ENCODE measurements around the gene H2BW1. TPM values are rescaled to one million over a fixed set of nuclear protein-coding genes. Genes with fewer than 3 reads are reported as not detected.
"Not testable (repeated sequence)": the region's sequence is repeated elsewhere in the genome, so short reads cannot be mapped to it uniquely, and the experiment has no call there.

H2BW1 gene, protein sequence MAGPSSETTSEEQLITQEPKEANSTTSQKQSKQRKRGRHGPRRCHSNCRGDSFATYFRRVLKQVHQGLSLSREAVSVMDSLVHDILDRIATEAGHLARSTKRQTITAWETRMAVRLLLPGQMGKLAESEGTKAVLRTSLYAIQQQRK
- not detected in 2 replicates for total RNA-seq
- polyA plus RNA-seq (2012), result not detected

- DNase-seq (ENCODE audit: low read depth), result no peak
Measured at GRCh38 chrX:104013606-104014005, at the start of gene H2BW1. Gene H2BW1 (minus strand): TSS chrX:104013708. CDS start chrX:104013576, 132 bp downstream.

DNA sequence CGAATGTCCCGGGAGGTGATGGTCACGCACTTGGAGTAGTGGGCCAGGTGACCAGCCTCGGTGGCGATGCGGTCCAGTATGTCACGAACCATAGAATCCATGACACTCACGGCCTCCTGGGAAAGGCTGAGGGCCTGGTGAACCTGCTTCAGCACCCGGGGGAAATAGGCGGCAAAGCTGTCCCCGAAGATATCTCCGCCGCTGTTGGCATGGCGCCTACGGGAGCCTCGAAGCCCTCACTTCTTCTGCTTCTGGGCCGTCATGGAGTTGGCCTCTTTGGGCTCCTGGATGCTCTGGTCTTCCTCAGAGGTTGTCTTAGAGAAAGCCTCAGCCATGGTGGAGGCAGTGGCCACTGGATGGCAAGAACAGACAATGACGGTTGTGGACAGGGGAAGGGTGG, 49.1 kb upstream of the H2BW1 start:
- DNase-seq (ENCODE audit: low read depth), result not testable (repeated sequence)

GRCh38 chrX:104054956-104055355, 41.4 kb upstream of the H2BW1 start:
- DNase-seq (ENCODE audit: low read depth), result not testable (repeated sequence)

DNA sequence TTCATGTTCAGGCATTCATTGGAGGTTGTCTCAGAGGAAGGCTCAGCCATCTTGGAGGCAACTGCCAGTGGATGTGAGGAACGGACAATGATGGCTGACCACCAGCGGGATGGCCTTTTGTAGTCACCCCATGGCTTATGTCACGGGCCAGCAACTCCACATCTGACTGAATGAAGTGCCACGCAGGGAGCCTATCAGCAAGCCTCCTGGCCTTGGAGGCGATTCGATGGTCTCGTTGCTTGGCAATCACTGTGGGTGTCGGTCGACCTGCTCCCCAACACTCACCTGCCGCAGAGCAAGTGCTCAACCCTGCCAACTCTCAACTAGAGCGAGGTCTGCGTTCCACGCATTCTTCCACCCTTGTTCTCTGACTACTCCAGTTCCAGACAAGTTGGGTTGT, 33.7 kb upstream of the H2BW1 start:
- DNase-seq (ENCODE audit: low read depth), result no peak

DNA sequence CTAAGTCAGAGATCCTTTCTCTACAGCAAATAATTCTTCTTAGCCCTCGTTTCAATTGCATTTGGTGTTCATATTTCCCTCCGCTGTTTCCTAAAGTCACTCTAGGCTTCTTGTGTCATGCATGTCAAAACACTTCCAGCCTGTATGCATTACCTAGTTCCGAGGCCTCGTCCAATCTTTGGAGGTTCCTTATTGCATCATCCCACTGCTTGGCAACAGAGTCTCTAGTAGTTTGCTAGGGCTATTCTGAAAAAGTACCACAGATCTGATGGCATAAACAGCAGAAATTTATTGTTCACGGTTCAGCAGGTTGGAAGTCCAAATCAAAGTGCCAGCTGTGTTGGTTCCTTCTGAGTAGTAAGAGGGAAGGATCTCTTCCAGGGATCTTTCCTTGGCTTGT, 32.1 kb upstream of the H2BW1 start:
- no peak for DNase-seq (ENCODE audit: low read depth)

- DNase-seq (ENCODE audit: low read depth), result no peak
Measured at GRCh38 chrX:104041003-104041402, 27.5 kb upstream of the H2BW1 start.

DNA sequence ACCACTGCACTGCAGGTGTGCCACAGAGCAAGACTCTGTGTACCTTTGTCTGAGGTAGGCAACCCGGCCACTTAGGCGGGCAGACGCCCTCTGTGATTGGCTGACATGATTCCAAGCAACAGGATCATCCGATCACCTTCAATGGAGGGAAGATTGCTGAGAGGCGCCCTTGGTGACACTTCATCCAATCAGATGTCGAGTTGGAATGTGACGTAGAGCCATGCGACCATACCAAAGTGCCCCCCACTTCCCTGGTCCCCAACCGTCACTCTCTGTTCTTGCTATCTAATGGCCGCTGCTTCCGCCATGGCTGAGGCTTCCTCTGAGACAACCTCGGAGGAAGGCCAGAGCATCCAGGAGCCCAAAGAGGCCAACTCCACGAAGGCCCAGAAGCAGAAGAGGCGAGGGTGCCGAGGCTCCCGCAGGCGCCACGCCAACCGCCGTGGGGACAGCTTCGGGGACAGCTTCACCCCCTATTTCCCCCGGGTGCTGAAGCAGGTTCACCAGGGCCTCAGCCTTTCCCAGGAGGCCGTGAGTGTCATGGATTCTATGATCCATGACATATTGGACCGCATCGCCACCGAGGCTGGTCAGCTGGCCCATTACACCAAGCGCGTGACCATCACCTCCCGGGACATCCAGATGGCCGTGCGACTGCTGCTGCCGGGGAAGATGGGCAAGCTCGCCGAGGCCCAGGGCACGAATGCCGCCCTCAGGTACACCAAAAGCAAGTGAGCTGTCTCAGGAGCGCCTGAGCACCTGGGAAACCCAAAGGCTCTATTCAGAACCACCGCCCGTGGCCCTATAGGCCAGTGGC, 26.4 kb upstream of the H2BW1 start, which contains the start of gene H2BW2:
Gene H2BW2, plus strand, starts transcription at position 268 of the 817 bp plus-strand sequence. Its CDS starts 39 bp downstream, at position 307.
- DNase-seq (ENCODE audit: low read depth), result no peak

DNA sequence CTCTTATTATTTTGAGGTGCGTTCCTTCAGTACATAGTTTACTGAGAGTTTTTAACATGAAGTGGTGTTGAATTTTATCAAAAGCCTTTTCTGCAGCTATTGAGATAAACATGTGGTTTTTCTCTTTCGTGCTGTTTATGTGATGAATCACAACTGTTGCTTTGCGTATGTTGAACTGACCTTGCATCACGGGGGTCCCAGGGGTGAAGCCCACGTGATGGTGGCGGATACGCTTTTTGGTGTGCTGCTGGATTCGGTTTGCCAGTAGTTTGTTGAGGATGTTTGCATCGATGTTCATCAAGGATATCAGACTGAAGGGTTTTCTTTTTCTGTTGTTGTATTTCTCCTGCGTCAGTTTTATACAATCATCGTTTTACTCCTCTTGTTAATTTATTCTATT, 4.6 kb upstream of the H2BW1 start:
- no peak for DNase-seq (ENCODE audit: low read depth)

DNA sequence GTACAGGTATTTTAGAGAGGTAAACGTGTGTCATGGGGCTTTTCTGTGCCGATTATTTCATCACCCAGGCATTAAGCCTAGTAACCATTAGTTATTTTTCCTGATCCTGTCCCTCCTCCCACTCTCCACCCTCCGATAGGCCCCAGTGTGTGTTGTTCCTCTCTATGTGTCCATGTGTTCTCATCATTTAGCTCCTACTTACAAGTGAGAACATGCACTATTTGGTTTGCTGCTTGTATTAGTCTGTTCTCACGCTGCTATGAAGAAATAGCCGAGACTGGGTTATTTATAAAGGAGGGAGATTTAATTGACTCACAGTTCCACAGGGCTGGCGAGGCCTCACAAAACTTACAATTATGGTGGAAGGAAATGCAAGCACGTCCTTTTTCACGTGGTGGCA, 2.1 kb upstream of the H2BW1 start:
- DNase-seq (ENCODE audit: low read depth), result not testable (repeated sequence)

GRCh38 chrX:104013158-104013557, 350 bp downstream of the H2BW1 start:
- no peak for DNase-seq (ENCODE audit: low read depth)

DNA sequence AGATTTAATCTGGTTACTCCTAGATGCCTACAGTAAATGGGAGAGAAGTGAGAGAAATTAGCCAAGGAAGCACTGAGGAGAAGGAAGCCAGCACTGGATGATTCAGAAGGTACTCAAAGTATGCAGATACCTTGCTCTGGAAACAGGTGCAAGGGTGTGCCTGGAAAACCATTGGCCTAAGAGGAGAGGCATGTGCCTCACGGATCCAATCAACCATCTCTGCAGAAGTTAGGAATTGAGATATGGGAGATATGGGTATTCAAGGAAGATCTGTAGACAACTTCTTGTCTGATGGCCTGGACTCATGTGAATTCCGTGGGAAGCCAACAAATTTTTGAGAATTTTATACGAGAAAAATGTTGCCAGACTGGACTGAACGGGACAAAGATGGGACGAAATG, 4.7 kb downstream of the H2BW1 start:
- DNase-seq (ENCODE audit: low read depth), result no peak

DNA sequence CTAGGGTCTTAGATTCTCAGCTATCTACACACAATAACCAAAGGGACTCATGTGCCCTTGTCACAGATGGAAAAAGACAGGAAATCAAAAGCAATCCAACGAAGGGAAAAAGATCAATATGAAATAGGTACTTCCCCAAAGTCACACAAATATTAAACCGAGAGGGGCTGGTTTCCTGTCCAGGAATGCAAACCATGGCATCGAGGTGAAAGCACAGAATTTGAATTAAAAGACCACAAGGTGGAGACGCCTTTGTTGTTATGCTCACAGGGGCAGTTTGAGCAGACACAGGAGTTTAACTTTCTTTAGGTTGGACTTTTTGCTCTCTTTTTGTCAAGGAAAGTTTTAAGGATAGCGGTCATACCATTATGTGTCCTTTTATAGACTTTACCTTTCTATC, 14.3 kb downstream of the H2BW1 start:
- DNase-seq (ENCODE audit: low read depth), result no peak

GRCh38 chrX:103983508-103983907, 30.0 kb downstream of the H2BW1 start:
- DNase-seq (ENCODE audit: low read depth), result not testable (repeated sequence)

- DNase-seq (ENCODE audit: low read depth), result not testable (repeated sequence)
Measured at GRCh38 chrX:103962411-103963278, 50.9 kb downstream of the H2BW1 start, which contains the start of gene TMSB15B. Gene TMSB15B (plus strand): TSS chrX:103962627.

Other genes starting within 250 kb of the H2BW1 start
- 0.56 TPM in 1 of 2 replicates, not detected in the other for gene PLP1, start 236.9 kb downstream of the H2BW1 start, total RNA-seq
- gene RAB9B, start 181.5 kb downstream of the H2BW1 start, total RNA-seq, result 2.1 and 2.9 TPM in 2 replicates
- gene TMSB15B, start 51.1 kb downstream of the H2BW1 start, total RNA-seq, result 0.47 and 1.5 TPM in 2 replicates
- gene H2BW2, start 26.2 kb upstream of the H2BW1 start, total RNA-seq, result not detected in 2 replicates
- gene TMSB15C, start 62.5 kb upstream of the H2BW1 start, total RNA-seq, result 3.2 and 3.4 TPM in 2 replicates
- 0.26 and 0.40 TPM in 2 replicates for gene ZCCHC18, start 98.8 kb upstream of the H2BW1 start, total RNA-seq
- gene SLC25A53, start 143.3 kb upstream of the H2BW1 start, total RNA-seq, result 3.9 and 5.3 TPM in 2 replicates
- gene FAM199X, start 152.7 kb upstream of the H2BW1 start, total RNA-seq, result 29.1 and 39.1 TPM in 2 replicates
- not detected in 2 replicates for gene ESX1, start 241.2 kb upstream of the H2BW1 start, total RNA-seq